LNCaP clone FGC (cell line): ENCODE data around the gene IFT43.
A peak's percentile ranks its signal among the peaks of the same experiment; 100 is the strongest.

Experiments used
- DNase-seq: peaks from one replicate; pipeline ENCODE4 v3.0.0-alpha.2; 2011; ENCODE audit warnings: low read depth
- H3K4me3 ChIP-seq: 2 replicates; pipeline ENCODE4 v1.5.1; 2011; ENCODE audit warnings: mild to moderate bottlenecking, low read depth, low read length, control low read depth
- CTCF ChIP-seq: IDR thresholded peaks from 2 replicates; pipeline ENCODE4 v1.5.1; 2012; ENCODE audit warnings: mild to moderate bottlenecking; ENCODE audit not compliant: control insufficient read depth, insufficient read depth; ENCODE audit errors: extremely low read depth

IFT43 gene

DNA sequence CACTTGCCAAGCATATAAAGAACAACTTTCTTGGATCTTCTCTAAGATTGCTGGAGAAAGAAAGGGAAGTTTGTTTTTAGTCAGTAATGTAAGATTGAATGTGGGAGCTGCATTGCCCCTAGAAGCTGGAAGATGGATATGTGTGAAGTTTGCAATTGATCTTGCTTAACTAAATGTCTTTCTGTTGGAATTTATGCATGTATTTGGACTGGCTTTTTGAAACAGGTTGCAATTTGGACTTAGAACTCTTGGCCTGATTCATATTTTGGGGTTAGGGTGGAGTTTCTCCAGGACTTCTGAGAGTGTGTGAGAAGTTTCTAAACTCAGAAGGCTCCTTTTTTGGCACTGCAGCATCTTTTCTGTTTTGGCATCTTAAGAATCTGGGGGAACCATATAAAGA is 26.4 kb downstream of the IFT43 start:
- no peak for DNase-seq
- H3K4me3 ChIP-seq, result no peak overlapping the region
- no peak for TF ChIP-seq CTCF

DNA sequence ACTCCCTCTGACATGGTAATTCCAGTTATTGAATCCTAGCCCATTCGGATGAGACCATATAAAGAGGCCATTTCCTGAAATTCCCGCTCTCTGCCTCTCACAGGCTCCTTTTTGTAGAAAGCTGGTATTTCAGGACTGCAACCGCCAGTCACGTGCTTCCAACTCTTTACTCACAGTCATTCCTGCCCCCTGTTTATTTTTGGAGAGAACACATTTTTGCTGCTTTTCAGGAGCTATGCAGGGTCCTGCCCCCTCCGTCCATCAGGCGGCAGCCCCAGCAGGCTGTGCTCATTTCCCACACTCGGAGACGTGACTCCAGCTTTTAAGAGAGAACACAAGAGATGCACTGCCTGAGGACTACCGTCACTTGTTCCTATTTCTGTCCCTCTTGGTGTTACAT is 26.8 kb downstream of the IFT43 start:
- TF ChIP-seq CTCF, result no peak
- no peak for DNase-seq
- H3K4me3 ChIP-seq, result no peak overlapping the region

DNA sequence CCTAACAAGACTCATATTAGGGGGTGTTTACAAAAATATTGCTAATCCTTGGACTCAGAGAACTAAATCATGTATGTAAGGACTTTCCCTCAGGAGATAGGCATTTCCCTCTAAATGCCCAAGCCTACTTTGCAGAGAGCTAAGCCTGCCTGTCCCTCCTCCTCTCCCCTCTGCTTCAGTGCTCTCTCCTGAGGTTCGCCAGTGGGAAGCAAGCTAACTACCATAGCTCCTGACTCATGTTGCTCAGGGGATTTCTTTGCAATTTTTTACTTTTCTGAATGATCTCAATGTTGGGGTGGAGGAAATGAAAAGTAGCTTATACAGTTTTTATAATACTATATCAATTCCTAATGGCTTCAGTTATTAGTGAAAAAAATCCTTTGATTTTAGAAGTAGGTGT is 29.6 kb downstream of the IFT43 start:
- H3K4me3 ChIP-seq, result no peak overlapping the region
- DNase-seq, result no peak
- no peak for TF ChIP-seq CTCF

- no peak for DNase-seq
- no peak for TF ChIP-seq CTCF
- no peak overlapping the region for H3K4me3 ChIP-seq
Measured at GRCh38 chr14:76015668-76016067, 30.1 kb downstream of the IFT43 start.

DNA sequence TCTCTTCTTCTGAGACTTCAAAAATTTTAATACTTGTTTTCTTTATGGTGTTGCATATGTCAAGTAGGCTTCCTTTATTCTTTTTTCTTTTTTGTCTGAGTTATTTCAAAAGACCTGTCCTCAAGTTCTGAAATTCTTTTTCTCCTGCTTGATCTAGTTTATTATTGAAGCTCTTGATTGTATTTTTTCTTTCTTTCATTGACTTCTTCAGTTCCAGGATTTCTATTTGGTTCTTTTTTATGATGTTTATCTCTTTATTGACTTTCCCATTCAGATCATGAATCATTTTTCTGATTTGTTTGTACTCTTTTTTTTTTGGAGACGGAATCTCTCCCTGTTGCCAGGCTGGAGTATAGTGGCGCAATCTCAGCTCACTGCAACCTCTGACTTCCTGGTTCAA is 34.1 kb downstream of the IFT43 start:
- DNase-seq, result peak; percentile 17
- no peak overlapping the region for H3K4me3 ChIP-seq
- no peak for TF ChIP-seq CTCF

DNA sequence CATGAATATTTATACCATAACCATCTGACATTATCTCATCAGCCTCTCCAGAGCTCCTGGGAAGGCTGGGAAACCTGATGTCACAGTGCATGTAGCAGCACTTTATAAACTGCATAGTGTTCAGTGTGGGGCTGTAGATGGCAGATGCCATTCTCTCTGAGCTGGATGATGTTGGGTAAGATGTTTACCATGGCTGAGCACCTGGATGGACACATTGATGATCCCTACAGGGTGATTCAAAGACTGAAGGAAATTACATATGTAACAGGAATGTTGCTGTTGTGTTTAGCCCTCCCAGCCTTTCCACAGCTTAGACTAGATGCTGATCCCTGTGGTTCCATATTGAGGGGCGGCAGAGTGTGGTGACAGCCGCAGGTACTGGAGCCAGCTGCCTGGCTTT is 37.4 kb downstream of the IFT43 start:
- TF ChIP-seq CTCF, result no peak
- DNase-seq, result no peak
- no peak overlapping the region for H3K4me3 ChIP-seq

GRCh38 chr14:76023757-76024156 is 38.2 kb downstream of the IFT43 start:
- H3K4me3 ChIP-seq, result no peak overlapping the region
- DNase-seq, result no peak
- TF ChIP-seq CTCF, result no peak
